NCI-H1105 treated with DMSO at 0.1 percent for 48 hours (cell line): ENCODE data around the gene TMED6.
"Not testable (repeated sequence)": the region's sequence is repeated elsewhere in the genome, so short reads cannot be mapped to it uniquely, and the experiment has no call there.

Experiments used
- DNase-seq: peaks from one replicate; lab custom pipeline; 2025; lab: John Stamatoyannopoulos, UW

Gene TMED6

GRCh38 chr16:69301861-69302260 is 49.7 kb downstream of the TMED6 start:
- no peak for DNase-seq

- no peak for DNase-seq
These were observed 50.4 kb downstream of the TMED6 start for GRCh38 chr16:69301187-69301586.

- DNase-seq: no peak
These were observed 53.3 kb downstream of the TMED6 start for GRCh38 chr16:69298261-69298660.

GRCh38 chr16:69296771-69297170 is 54.8 kb downstream of the TMED6 start:
- not testable (repeated sequence) for DNase-seq

- no peak for DNase-seq
These were observed 57.5 kb downstream of the TMED6 start for GRCh38 chr16:69294051-69294450.

GRCh38 chr16:69293401-69293800 is 58.2 kb downstream of the TMED6 start:
- no peak for DNase-seq
